T-helper 2 cell treated with Interferon-gamma antibody and Interleukin-4, amounts not matched to agents 100 ng/mL and 5 ng/mL, for 36 hours (primary cell): ENCODE results near the gene CDK13. TPM values are rescaled to one million over a fixed set of nuclear protein-coding genes. Genes with fewer than 3 reads are reported as not detected.
"Not testable (repeated sequence)": the region's sequence is repeated elsewhere in the genome, so short reads cannot be mapped to it uniquely, and the experiment has no call there.

Experiments used
- intact Hi-C: fragments of 100-400 bp; cut with micrococcal nuclease; formaldehyde crosslinking; loops from one replicate; pipeline ENCODE4 v1.15.1; 2023
- total RNA-seq: library from RNA; stranded (reverse); gene quantifications from 2 replicates; pipeline ENCODE4 v1.2.3, GENCODE V29; 2022

Gene CDK13
- total RNA-seq, 1 donor from 2014 or later: 54.2 TPM

- intact Hi-C loops: no loop called here
These were observed 145.8 kb downstream of the CDK13 start for GRCh38 chr7:40095695-40096327.

- intact Hi-C loops: no loop called here
These were observed 147.7 kb downstream of the CDK13 start for GRCh38 chr7:40097728-40098127.

- intact Hi-C loops: no loop called here
These were observed 148.8 kb downstream of the CDK13 start for GRCh38 chr7:40098810-40099209.

- intact Hi-C loops: no loop called here
These were observed 149.8 kb downstream of the CDK13 start for GRCh38 chr7:40099837-40100236.

GRCh38 chr7:40101201-40101600 is 151.1 kb downstream of the CDK13 start:
- intact Hi-C loops: no loop called here

GRCh38 chr7:40102897-40103296 is 152.8 kb downstream of the CDK13 start:
- intact Hi-C loops: no loop called here

GRCh38 chr7:40105879-40106473 is 155.9 kb downstream of the CDK13 start:
- intact Hi-C loops: no loop called here

GRCh38 chr7:40115936-40116335 is 165.9 kb downstream of the CDK13 start:
- intact Hi-C loops: no loop called here

- intact Hi-C loops: not testable (repeated sequence)
These were observed 167.1 kb downstream of the CDK13 start for GRCh38 chr7:40117199-40117598.

- intact Hi-C loops: not testable (repeated sequence)
These were observed 168.1 kb downstream of the CDK13 start for GRCh38 chr7:40118201-40118600.

GRCh38 chr7:40120020-40120419 is 170.0 kb downstream of the CDK13 start:
- intact Hi-C loops: no loop called here

GRCh38 chr7:40122100-40122939 is 172.3 kb downstream of the CDK13 start:
- intact Hi-C loops: not testable (repeated sequence)

- intact Hi-C loops: no loop called here
These were observed 172.8 kb downstream of the CDK13 start for GRCh38 chr7:40122940-40123254.

- intact Hi-C loops: loop anchor here (1.0 to 10.0 kb wide), 6 partner anchors 184 to 1709 kb away; partner anchors contain the start of genes RALA and YAE1
These were observed 183.7 kb downstream of the CDK13 start for GRCh38 chr7:40133561-40134427.

- intact Hi-C loops: loop anchor here (1.0 to 10.0 kb wide), 6 partner anchors 185 to 1710 kb away; partner anchors contain the start of genes RALA and YAE1
These were observed 184.6 kb downstream of the CDK13 start, which contains the start of the genes MPLKIP and SUGCT for GRCh38 chr7:40134428-40135316. Gene MPLKIP, minus strand, starts transcription at chr7:40134622. Its CDS starts 55 bp downstream, at chr7:40134567. Gene SUGCT, plus strand, starts transcription at chr7:40135005.

- intact Hi-C loops: loop anchor here (10.0 kb wide), 4 partner anchors 240 to 1710 kb away; partner anchors contain the start of genes RALA and YAE1
These were observed 185.2 kb downstream of the CDK13 start for GRCh38 chr7:40135317-40135610.

- intact Hi-C loops: loop anchor here (10.0 kb wide), 4 partner anchors 243 to 1713 kb away; partner anchors contain the start of genes RALA and YAE1
These were observed 187.5 kb downstream of the CDK13 start for GRCh38 chr7:40137563-40137962.

GRCh38 chr7:40138973-40139372 is 188.9 kb downstream of the CDK13 start:
- intact Hi-C loops: loop anchor here (10.0 kb wide), 4 partner anchors 244 to 1714 kb away; partner anchors contain the start of genes RALA and YAE1

GRCh38 chr7:40139891-40140290 is 189.8 kb downstream of the CDK13 start:
- intact Hi-C loops: loop anchor here (10.0 kb wide), 4 partner anchors 245 to 1715 kb away; partner anchors contain the start of genes RALA and YAE1

- intact Hi-C loops: not testable (repeated sequence)
These were observed 191.9 kb downstream of the CDK13 start for GRCh38 chr7:40141916-40142315.
